HepG2 (cell line): ENCODE results near the gene SHLD1. TPM values are rescaled to one million over a fixed set of nuclear protein-coding genes. Genes with fewer than 3 reads are reported as not detected.
A peak's percentile ranks its signal among the peaks of the same experiment; 100 is the strongest.

Experiments
- AKNA ChIP-seq: sonication (generic); formaldehyde crosslinking; IDR thresholded peaks from 2 replicates; pipeline ENCODE4 v1.4.0; 2020; ENCODE audit warnings: missing genetic modification reagents, borderline replicate concordance
- ARID4A ChIP-seq: sonication (generic); formaldehyde crosslinking; IDR thresholded peaks from 2 replicates; pipeline ENCODE4 v1.5.0; 2020; ENCODE audit warnings: mild to moderate bottlenecking, missing genetic modification reagents, borderline replicate concordance
- HNRNPK ChIP-seq: fragments of 200-400 bp; formaldehyde crosslinking; IDR thresholded peaks from 2 replicates; pipeline ENCODE4 v1.6.1; 2018; ENCODE audit warnings: low read length, low read depth, moderate library complexity, mild to moderate bottlenecking; ENCODE audit not compliant: poor library complexity, severe bottlenecking
- MTERF4 ChIP-seq: sonication (generic); formaldehyde crosslinking; IDR thresholded peaks from 2 replicates; pipeline ENCODE4 v1.8.0; 2023; ENCODE audit warnings: mild to moderate bottlenecking, missing genetic modification reagents
- ONECUT2 ChIP-seq: sonication (generic); formaldehyde crosslinking; IDR thresholded peaks from 2 replicates; pipeline ENCODE4 v1.4.0; 2020; ENCODE audit warnings: missing genetic modification reagents
- TCF7L2 ChIP-seq: IDR thresholded peaks from 2 replicates; pipeline ENCODE4 v1.6.1; 2011; ENCODE audit warnings: mild to moderate bottlenecking, low read depth, low read length, moderate library complexity
- ZFY ChIP-seq: sonication (generic); formaldehyde crosslinking; IDR thresholded peaks from 2 replicates; pipeline ENCODE4 v1.4.0; 2020; ENCODE audit warnings: missing genetic modification reagents
- ZNF142 ChIP-seq: sonication (generic); formaldehyde crosslinking; IDR thresholded peaks from 2 replicates; pipeline ENCODE4 v1.4.0; 2020; ENCODE audit warnings: missing genetic modification reagents
- ZZZ3 ChIP-seq: sonication (generic); formaldehyde crosslinking; IDR thresholded peaks from 2 replicates; pipeline ENCODE4 v1.4.0; 2020; ENCODE audit warnings: missing genetic modification reagents, mild to moderate bottlenecking, borderline replicate concordance
- polyA plus RNA-seq, 8 experiments: library from polyadenylated mRNA; depleted of rRNA in 3 of 8; stranded (reverse) in 7 of 8; unstranded in 1 of 8; fragments of >200 nt; fragmentation: Illumina TruSeq in 4 of 8; extraction: Trizol in 4 of 8; gene quantifications; 2 replicates each; pipeline versions ENCODE4 v1.2.1 to v1.2.3, GENCODE V29; 2011 to 2016; ENCODE audit warnings: low read depth in 4 of 8, missing spikeins in 1 of 8, mixed read lengths in 1 of 8; ENCODE audit not compliant: insufficient read depth in 1 of 8
- total RNA-seq, 5 experiments: library from RNA; depleted of rRNA; stranded (reverse); fragments of >200 nt; fragmentation: Illumina TruSeq; extraction: Trizol; gene quantifications; 2 replicates each; pipeline ENCODE4 v1.2.3, GENCODE V29; 2016; ENCODE audit warnings: low read depth in 1 of 5

The SHLD1 gene
- total and polyA plus RNA-seq, 2 of the 13 experiments (the other 11 are each of a cell fraction or from before 2014, with no cell fraction given): 8.9 to 10.0 TPM

GRCh38 chr20:5714261-5715041, 35.8 kb upstream of the SHLD1 start (continued):
- TF ChIP-seq AKNA: no peak
- no peak for TF ChIP-seq MTERF4 (CRISPR knock-in tag)
- TF ChIP-seq ZFY: no peak
- no peak for TF ChIP-seq ZNF142 (CRISPR knock-in tag)
- TF ChIP-seq ZZZ3 (CRISPR knock-in tag): no peak
- peak; percentile 37 for TF ChIP-seq HNRNPK
- no peak for TF ChIP-seq TCF7L2
- TF ChIP-seq ARID4A (CRISPR knock-in tag): peak; percentile 52; the same call in 1 of the 2 replicates
- no peak for TF ChIP-seq ONECUT2 (CRISPR knock-in tag)
